NCI-H446 (cell line): ENCODE measurements around the gene SLC13A1.
"Not testable (repeated sequence)": the region's sequence is repeated elsewhere in the genome, so short reads cannot be mapped to it uniquely, and the experiment has no call there.

Experiments used
- DNase-seq, 2 experiments: peaks; one replicate each; lab custom pipeline; 2025; lab: John Stamatoyannopoulos, UW

The SLC13A1 gene, protein sequence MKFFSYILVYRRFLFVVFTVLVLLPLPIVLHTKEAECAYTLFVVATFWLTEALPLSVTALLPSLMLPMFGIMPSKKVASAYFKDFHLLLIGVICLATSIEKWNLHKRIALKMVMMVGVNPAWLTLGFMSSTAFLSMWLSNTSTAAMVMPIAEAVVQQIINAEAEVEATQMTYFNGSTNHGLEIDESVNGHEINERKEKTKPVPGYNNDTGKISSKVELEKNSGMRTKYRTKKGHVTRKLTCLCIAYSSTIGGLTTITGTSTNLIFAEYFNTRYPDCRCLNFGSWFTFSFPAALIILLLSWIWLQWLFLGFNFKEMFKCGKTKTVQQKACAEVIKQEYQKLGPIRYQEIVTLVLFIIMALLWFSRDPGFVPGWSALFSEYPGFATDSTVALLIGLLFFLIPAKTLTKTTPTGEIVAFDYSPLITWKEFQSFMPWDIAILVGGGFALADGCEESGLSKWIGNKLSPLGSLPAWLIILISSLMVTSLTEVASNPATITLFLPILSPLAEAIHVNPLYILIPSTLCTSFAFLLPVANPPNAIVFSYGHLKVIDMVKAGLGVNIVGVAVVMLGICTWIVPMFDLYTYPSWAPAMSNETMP

DNA sequence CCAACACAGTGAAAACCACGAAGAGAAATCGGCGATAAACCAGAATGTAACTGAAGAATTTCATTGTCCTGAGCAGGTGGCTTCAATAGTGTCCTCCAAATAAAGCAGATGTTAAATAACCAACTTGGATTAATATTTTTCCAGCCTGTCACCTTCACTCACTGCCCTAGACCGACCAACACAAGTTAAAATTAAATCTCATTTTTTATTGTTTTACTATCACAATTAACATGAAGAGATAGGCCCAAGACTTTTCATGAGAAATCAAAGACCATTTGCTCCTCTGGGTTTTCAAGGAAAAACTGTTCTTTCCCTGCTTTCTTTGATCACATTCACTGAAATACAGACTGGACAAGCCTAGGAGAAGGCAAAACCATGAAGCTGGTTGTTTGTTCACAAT is at the start of gene SLC13A1:
SLC13A1 (minus strand) TSS at position 87 of the 400 bp plus-strand sequence; CDS start at position 64, 23 bp downstream.
- no peak for DNase-seq

DNA sequence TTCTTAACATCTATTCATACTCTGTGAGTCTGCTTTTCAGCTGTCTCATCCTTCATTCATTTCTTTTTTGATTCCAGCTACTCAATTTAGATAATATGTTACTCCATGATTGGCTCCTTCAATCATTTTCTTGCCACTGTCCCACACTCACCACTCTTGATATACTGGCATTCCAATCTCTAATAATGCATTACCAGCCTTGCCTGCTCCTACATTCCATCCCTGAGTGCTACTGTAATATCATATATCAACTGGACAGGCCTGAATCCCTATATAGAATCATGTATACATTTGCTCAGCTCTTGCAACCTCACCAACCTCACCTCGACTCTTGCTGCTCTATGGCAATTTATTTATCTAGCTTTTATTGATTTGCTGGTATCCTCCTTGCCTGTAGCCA is 45.0 kb upstream of the SLC13A1 start:
- no peak for DNase-seq

- no peak for DNase-seq
Observed at GRCh38 chr7:123242467-123243092, 42.8 kb upstream of the SLC13A1 start.

DNA sequence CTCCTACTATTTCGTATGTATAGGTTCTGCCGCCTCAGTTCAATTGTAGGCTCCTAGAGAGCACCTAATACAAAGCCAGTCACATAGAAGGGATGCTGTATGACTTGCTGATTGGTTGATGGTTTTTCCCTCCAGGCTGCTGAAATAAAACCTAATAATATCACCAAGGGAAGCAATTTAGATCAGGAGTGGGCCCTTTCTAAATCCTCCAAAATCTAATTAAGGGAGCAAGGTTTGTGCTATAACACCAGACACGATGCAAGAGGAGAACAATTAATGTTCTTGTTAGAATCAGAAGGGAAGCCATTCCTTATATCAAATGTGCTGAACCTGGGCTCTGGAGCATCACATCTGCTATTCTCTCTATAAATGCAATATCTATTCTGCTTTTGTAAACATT is 42.0 kb upstream of the SLC13A1 start:
- no peak for DNase-seq

- no peak for DNase-seq
Observed at GRCh38 chr7:123231021-123232000, 31.5 kb upstream of the SLC13A1 start.

DNA sequence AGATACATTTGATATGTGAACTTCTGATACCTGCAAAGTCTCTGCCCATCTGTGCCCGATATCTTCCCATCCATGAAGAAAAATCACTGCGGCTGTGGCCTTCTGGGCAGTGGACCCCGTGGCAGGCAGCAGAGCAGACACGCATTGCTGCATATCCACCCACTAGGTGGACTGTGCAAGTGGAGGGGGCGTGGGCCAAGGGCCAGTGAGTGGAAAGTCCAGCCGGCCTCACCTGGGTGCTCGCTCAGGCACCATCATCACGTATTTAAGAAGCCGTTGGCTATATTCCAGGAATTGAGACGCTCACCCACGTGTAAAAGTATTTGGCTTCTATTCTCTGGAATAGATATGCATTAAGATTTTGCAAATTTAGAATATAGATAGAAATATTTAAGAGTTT is 30.8 kb upstream of the SLC13A1 start:
- DNase-seq = no peak

DNA sequence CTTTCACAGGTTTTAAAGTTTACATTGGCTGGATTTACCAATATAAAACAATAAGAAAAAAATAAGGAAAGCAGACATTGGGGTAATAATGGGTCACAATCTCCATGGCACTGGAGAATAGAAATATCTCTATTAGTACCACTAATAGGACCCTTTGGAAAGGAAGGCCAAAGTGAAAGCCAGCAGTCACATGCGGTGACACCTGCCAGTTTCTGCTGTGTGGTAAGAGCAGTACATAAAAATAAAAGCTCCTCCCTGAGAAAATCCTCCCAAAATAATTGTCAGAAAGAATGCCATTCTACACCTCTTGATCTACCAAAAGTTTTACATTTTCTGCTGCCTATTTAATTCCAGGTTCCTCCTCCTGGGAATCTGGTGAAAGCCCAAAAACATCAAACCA is 30.4 kb upstream of the SLC13A1 start:
- DNase-seq = no peak

DNA sequence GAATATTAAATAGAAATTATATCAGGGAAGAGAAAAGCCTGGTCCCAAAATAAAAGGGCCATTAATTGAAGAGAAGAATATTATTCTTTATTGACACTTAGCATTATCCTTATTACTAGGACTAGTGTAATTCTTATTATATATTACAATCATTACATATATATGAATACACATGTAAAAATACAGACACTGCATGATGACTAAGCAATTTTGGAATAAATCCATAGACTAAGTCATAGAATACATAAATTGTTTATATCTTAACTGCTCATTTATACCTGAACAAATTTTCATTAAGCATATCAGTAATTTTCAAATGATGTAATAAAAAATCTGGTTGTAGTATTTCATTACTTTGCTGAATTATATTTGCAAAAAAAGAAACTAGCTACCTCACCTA is 29.7 kb upstream of the SLC13A1 start:
- no peak for DNase-seq

DNA sequence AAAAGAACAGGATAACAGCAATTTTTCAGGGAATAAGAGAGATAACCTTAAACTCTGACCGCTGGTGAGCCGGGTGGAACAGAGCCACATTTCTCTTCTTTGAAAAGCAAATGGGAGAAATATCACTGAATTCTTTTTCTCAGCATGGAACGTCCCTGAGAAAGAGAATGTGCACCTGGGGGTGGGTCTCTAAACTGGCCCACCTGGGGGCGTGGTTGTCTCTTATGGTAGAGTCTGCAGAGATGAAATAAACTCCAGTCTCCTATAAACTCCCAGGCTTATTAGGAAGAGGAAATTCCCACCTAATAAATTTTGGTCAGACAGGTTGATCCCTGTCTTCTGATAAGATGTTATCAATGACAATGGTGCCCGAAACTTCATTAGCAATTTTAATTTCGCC is 27.9 kb upstream of the SLC13A1 start:
- DNase-seq = not testable (repeated sequence)

- DNase-seq = no peak
Observed at GRCh38 chr7:123220396-123220795, 20.6 kb upstream of the SLC13A1 start.

DNA sequence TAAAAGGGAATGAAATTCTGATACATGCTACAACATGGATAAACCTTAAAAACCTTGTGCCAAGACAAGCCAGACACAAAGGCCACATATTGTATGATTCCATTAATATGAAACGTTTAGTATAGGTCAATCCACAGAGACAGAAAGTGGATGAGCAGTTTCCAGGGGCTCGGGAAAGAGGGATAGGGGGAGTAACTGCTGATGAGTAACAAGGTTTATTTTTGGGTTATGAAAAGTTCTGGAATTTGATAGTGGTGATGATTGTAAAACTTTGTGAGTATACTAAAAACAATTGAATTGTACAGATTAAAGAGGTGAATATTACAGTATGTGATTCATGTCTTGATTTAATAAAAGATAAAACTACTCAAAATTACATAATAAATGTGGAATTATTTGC is 19.1 kb upstream of the SLC13A1 start:
- DNase-seq = no peak

DNA sequence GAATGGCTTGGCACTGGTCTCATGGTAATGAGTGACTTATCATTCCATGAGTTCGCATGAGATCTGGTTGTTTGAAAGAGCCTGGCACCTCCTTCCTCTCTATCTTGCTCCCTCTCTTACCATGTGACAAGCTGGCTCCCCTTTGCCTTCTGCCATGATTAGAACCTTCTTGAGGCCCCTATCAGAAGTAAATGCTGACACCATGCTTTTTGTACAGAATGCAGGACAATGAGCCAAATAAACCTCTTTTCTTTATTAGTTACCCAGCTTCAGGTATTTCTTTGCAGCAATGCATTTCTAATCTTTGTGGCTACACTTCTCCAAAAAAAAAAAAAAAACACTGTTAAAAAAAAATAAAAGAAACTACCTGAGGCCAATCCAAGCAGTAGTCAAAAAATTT is 17.1 kb upstream of the SLC13A1 start:
- DNase-seq = no peak

GRCh38 chr7:123215350-123215749 is 15.6 kb upstream of the SLC13A1 start:
- no peak for DNase-seq

DNA sequence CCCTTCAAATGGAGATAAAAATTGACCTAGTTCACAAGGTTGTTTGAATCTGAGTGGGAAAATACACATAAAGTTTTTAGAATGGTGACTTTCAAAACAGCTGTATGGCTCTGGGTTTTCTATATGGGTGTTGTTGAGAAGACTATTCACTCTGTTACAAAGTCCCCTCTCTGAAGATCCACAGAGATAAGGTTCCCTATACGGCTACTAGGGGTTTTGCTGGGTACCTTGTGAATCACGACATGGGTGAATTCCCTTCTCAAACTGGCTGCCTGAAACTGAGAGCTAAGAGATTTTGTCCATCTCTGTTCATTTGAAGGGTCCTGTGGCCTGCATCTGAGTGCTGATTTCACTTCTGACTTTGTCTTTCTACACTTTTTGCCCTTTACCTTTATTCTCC is 11.8 kb upstream of the SLC13A1 start:
- no peak for DNase-seq

DNA sequence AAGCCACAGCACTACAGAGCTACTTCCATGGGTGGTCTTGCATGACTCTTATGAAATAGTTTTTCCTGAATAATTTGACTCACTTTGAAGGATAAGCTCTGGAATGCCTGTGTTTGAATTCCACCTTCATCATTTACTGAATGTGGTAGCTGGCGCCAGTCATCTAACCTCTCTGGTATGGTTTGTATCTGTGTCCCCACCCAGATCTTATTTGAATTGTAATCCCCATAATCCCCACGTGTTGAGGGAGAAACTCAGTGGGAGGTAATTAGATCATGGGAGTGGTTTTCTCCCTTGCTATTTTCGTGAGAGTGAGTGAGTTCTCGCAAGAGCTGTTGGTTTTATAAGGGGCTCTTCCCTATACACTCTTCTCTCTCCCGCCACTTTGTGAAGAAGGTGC is 11.2 kb upstream of the SLC13A1 start:
- DNase-seq = no peak

DNA sequence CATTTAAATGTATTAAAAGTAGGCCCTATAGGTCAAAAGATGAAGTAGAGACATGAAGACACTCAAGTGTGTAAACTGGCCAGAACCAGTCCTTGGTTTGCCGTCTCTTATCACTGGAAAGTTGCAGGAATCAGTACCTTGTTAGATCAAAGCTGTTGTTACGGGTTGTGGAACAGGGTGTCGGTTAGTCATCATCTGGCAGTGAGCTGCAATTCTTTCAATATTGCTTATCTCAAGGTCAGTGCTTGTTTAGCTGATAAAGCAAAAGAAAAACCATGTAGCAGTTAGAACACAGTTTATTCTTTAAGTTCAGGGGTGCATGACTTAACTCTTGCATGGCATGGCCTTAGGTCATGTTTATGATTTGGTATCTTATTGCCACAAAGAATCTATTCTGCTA is 10.0 kb upstream of the SLC13A1 start:
- no peak for DNase-seq

DNA sequence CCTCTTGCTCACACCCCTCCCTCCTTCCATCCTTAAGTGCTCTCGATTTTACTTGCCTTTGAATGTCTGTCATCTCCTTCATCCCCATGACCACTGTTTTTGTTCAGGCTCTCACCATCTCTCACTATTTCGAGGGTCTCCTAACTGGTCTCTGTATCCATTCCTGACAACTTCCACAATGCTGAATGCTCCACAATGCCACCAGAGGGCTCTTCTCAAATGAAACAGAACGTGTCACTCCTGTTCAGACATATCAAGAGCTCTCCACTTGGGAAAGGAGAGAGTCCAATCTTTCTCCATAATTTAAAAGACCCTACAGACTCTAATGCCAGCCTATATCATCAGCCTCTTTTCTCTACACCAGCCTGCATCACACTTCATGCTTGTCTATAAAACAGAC is 9.0 kb upstream of the SLC13A1 start:
- DNase-seq = no peak

- no peak for DNase-seq
Observed at GRCh38 chr7:123204206-123204835, 4.6 kb upstream of the SLC13A1 start.

DNA sequence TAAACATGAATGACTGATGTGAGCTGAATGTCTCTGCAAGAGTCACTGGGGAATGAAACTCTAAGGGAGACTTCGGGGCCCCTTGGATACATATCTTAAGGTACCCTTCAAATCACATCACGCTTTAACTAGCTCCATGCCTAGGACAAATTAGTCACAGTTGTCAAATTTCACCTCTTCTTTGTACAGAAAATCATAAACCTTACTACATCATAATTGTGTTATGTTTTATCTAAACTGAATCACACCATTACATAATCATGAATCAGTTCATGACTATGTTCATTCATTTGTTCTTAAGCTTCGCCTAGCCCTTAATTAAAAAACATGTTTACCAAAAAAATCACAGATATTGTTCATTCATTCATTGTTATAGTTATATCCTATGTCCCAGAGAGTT is 2.1 kb upstream of the SLC13A1 start:
- no peak for DNase-seq

- no peak for DNase-seq
Observed at GRCh38 chr7:123198668-123199652, 809 bp downstream of the SLC13A1 start.
